Gastroesophageal sphincter (tissue), 4 donors: ENCODE data around the gene LYL1. TPM values are rescaled to one million over a fixed set of nuclear protein-coding genes. Genes with fewer than 3 reads are reported as not detected.

Source experiments
- ATAC-seq: fragments of 150-250 bp; one replicate; pipeline ENCODE4 v1.9.1; 2016; ENCODE audit warnings: mild to moderate bottlenecking, moderate library complexity
- H3K27ac ChIP-seq, 4 donors: fragments of 200-600 bp; sonication (generic) in 3 of 4; 1 replicate in 3 of 4; 2 replicates in 1 of 4; pipeline ENCODE4 v1.5.1; 2016 to 2019
- H3K27me3 ChIP-seq: fragments of 200-600 bp; sonication (generic); one replicate; pipeline ENCODE4 v1.5.1; 2019
- H3K36me3 ChIP-seq, 2 donors: fragments of 200-600 bp; sonication (generic); one replicate each; pipeline ENCODE4 v1.5.1; 2019; ENCODE audit warnings: control low read depth in 1 of 2
- H3K4me1 ChIP-seq, 3 donors: fragments of 200-600 bp; sonication (generic); 1 replicate in 2 of 3; 2 replicates in 1 of 3; pipeline ENCODE4 v1.5.1; 2016 to 2019; ENCODE audit warnings: control low read depth in 2 of 3
- H3K4me3 ChIP-seq, 2 donors: fragments of 200-600 bp; sonication (generic); one replicate each; pipeline ENCODE4 v1.5.1; 2019; ENCODE audit warnings: mild to moderate bottlenecking in 1 of 2, moderate library complexity in 1 of 2
- H3K9me3 ChIP-seq, 3 donors: fragments of 200-600 bp; sonication (generic); one replicate each; pipeline ENCODE4 v1.5.1; 2017 to 2019; ENCODE audit warnings: control low read depth in 2 of 3
- CTCF ChIP-seq, 4 experiments: fragments of 200-600 bp in 2 of 4; fragments of 450-650 bp in 2 of 4; sonication (generic) in 1 of 4; IDR thresholded peaks; one replicate each; pipeline ENCODE4 v1.5.1; 2017 to 2019; ENCODE audit warnings: antibody characterized with exemption in 4 of 4, mild to moderate bottlenecking in 2 of 4, moderate library complexity in 2 of 4
- EP300 ChIP-seq: sonication (generic); formaldehyde crosslinking; IDR thresholded peaks from one replicate; pipeline ENCODE4 v1.6.1; 2017; ENCODE audit warnings: antibody characterized with exemption, mild to moderate bottlenecking
- POLR2A ChIP-seq, 2 donors: fragments of 450-650 bp; IDR thresholded peaks; one replicate each; pipeline ENCODE4 v1.6.1; 2017; ENCODE audit warnings: antibody characterized with exemption in 2 of 2, mild to moderate bottlenecking in 2 of 2, moderate library complexity in 1 of 2
- POLR2AphosphoS5 ChIP-seq: sonication (generic); formaldehyde crosslinking; IDR thresholded peaks from one replicate; pipeline ENCODE4 v1.6.1; 2017; ENCODE audit warnings: antibody characterized with exemption
- WGBS, 2 donors: methylation state at CpG; one replicate each; pipeline ENCODE4 v1.1.5; 2018; ENCODE audit warnings: low coverage in 1 of 2; 5-methylcytosine and 5-hydroxymethylcytosine counted together
- total RNA-seq, 4 donors: library from RNA; depleted of rRNA; stranded (reverse); fragments of >200 nt; gene quantifications; one replicate each; pipeline ENCODE4 v1.1.0, GENCODE V29; 2016

Gene LYL1
- total RNA-seq, 4 donors from 2014 or later, result 9.9 to 11.8 (median 10.8) TPM

GRCh38 chr19:13057744-13058143 lies 44.9 kb downstream of the LYL1 start:
- 33% methylated on average over 1 to 2 of the region's 2 CpGs for WGBS, 2 donors
- Histone ChIP-seq H3K9me3 (no peaks in the 10 kb centered on the region), H3K36me3 (no peaks in the 10 kb centered on the region), H3K4me1 (peaks cover 51 to 100% (median 94%) of the 10 kb centered on the region in 3 donors), H3K27me3 (no peaks in the 10 kb centered on the region), H3K27ac (peak overlapping the region; percentile 95 to 98 (median 97)), H3K4me3 (no peak overlapping the region)
- ATAC-seq, result no peak
- TF ChIP-seq CTCF (IDR thresholded peaks at IDR 0.05), result no peak
- TF ChIP-seq EP300, result no peak
- no peak for TF ChIP-seq POLR2A (IDR thresholded peaks at IDR 0.05)
- TF ChIP-seq POLR2AphosphoS5, result no peak

GRCh38 chr19:13057147-13057572 lies 45.5 kb downstream of the LYL1 start:
- Histone ChIP-seq H3K4me3 (no peak overlapping the region), H3K36me3 (no peaks in the 10 kb centered on the region), H3K4me1 (peaks cover 51 to 100% (median 96%) of the 10 kb centered on the region in 3 donors), H3K9me3 (no peaks in the 10 kb centered on the region), H3K27me3 (no peaks in the 10 kb centered on the region), H3K27ac (peak overlapping the region; percentile 95 to 98 (median 97))
- no peak for TF ChIP-seq EP300
- TF ChIP-seq CTCF (IDR thresholded peaks at IDR 0.05), result no peak
- TF ChIP-seq POLR2AphosphoS5, result no peak
- no peak for TF ChIP-seq POLR2A (IDR thresholded peaks at IDR 0.05)
- no peak for ATAC-seq
- 19% methylated on average over 3 of the region's 15 CpGs; no CpG with 5 or more reads in 1 of the 2 donors for WGBS, 2 donors

- H3K27ac ChIP-seq, result peak overlapping the region; percentile 95 to 98 (median 97)
- peak overlapping the region; percentile 4 to 37 for H3K4me3 ChIP-seq
- WGBS, 2 donors, result 16 to 25% methylated on average over 5 to 7 of the region's 17 CpGs
- H3K36me3 ChIP-seq, result no peaks in the 10 kb centered on the region
- no peaks in the 10 kb centered on the region for H3K27me3 ChIP-seq
- TF ChIP-seq POLR2AphosphoS5 (peak; percentile 23), POLR2A (IDR thresholded peaks at IDR 0.05) (no peak)
- no peaks in the 10 kb centered on the region for H3K9me3 ChIP-seq
- H3K4me1 ChIP-seq, result peaks cover 50 to 100% (median 98%) of the 10 kb centered on the region in 3 donors
- ATAC-seq, result no peak
Observed at GRCh38 chr19:13056052-13056660, 46.5 kb downstream of the LYL1 start.

- WGBS, 2 donors, result no CpG with 5 or more reads among the region's 29 CpGs
- peak; percentile 70 for ATAC-seq
Observed at GRCh38 chr19:13055213-13056051, 47.2 kb downstream of the LYL1 start.

More at GRCh38 chr19:13055213-13056051, 47.2 kb downstream of the LYL1 start:
- peak overlapping the region; percentile 95 to 98 (median 97) for H3K27ac ChIP-seq
- H3K9me3 ChIP-seq, result no peaks in the 10 kb centered on the region
- no peaks in the 10 kb centered on the region for H3K27me3 ChIP-seq
- TF ChIP-seq POLR2A (IDR thresholded peaks at IDR 0.05) (no peak), POLR2AphosphoS5 (peak; percentile 71), CTCF (IDR thresholded peaks at IDR 0.05) (peak in 3 of 4 experiments; percentile 26 to 45 (median 32))
- H3K36me3 ChIP-seq, result no peaks in the 10 kb centered on the region
- H3K4me1 ChIP-seq, result peaks cover 57 to 100% (median 98%) of the 10 kb centered on the region in 3 donors
- H3K4me3 ChIP-seq, result peak overlapping the region; percentile 4 to 37
